Natural killer cell (primary cell): ENCODE data around the gene VGLL4. TPM values are rescaled to one million over a fixed set of nuclear protein-coding genes. Genes with fewer than 3 reads are reported as not detected.

ENCODE experiments used
- ATAC-seq, 3 donors: fragments of 150-1000 bp in 2 of 3; fragments of 200-7000 bp in 1 of 3; cut with Tn5 transposase; 1 replicate in 1 of 3; 2 replicates in 2 of 3; pipeline ENCODE4 v1.10.0; 2021; ENCODE audit warnings: mild to moderate bottlenecking in 2 of 3, moderate library complexity in 2 of 3
- DNase-seq, 2 donors: peaks; one replicate each; pipeline versions ENCODE4 v3.0.0 to v3.0.0-alpha.2; 2013 to 2021; ENCODE audit warnings: mixed read lengths in 1 of 2
- H3K27ac ChIP-seq: one replicate; pipeline ENCODE4 v1.5.1; 2013; ENCODE audit warnings: mild to moderate bottlenecking, low read length
- H3K27me3 ChIP-seq: one replicate; pipeline ENCODE4 v1.6.1; 2013; ENCODE audit warnings: low read length; ENCODE audit not compliant: control insufficient read depth, insufficient read depth
- H3K36me3 ChIP-seq: one replicate; pipeline ENCODE4 v1.6.1; 2013; ENCODE audit warnings: low read length; ENCODE audit not compliant: control insufficient read depth, insufficient read depth
- H3K4me1 ChIP-seq: one replicate; pipeline ENCODE4 v1.6.1; 2013; ENCODE audit warnings: low read length; ENCODE audit not compliant: control insufficient read depth, insufficient read depth
- H3K4me3 ChIP-seq: one replicate; pipeline ENCODE4 v1.5.1; 2013; ENCODE audit warnings: low read length
- H3K9me3 ChIP-seq: one replicate; pipeline ENCODE4 v1.6.1; 2013; ENCODE audit warnings: low read length; ENCODE audit not compliant: control insufficient read depth, insufficient read depth
- H3K27ac Mint-ChIP-seq, 2 donors: one replicate each; pipeline ENCODE4 v1.8.0; 2022; ENCODE audit warnings: mild to moderate bottlenecking in 2 of 2, mixed read lengths in 2 of 2, moderate library complexity in 1 of 2
- H3K27me3 Mint-ChIP-seq, 2 donors: one replicate each; pipeline ENCODE4 v1.8.0; 2022; ENCODE audit warnings: low read depth in 2 of 2, mixed read lengths in 2 of 2
- H3K36me3 Mint-ChIP-seq: one replicate; pipeline ENCODE4 v1.8.0; 2022; ENCODE audit warnings: mixed read lengths
- H3K4me1 Mint-ChIP-seq, 2 donors: one replicate each; pipeline ENCODE4 v1.8.0; 2022; ENCODE audit warnings: mixed read lengths in 2 of 2
- H3K4me3 Mint-ChIP-seq: one replicate; pipeline ENCODE4 v1.8.0; 2022; ENCODE audit warnings: mild to moderate bottlenecking, moderate library complexity, mixed read lengths
- H3K9me3 Mint-ChIP-seq, 2 donors: one replicate each; pipeline ENCODE4 v1.8.0; 2022; ENCODE audit warnings: mixed read lengths in 2 of 2
- CTCF ChIP-seq: fragments of 200-600 bp; IDR thresholded peaks from one replicate; pipeline ENCODE4 v1.8.0; 2022; ENCODE audit warnings: antibody characterized with exemption
- WGBS: methylation state at CpG from one replicate; pipeline ENCODE4 v1.1.7; 2013; ENCODE audit warnings: missing lambda C conversion rate; ENCODE audit not compliant: insufficient coverage; 5-methylcytosine and 5-hydroxymethylcytosine counted together
- intact Hi-C: fragments of 100-400 bp; cut with micrococcal nuclease; formaldehyde crosslinking; loops from one replicate; pipeline ENCODE4 v1.14.2; 2022
- total RNA-seq, 4 donors: library from RNA; stranded (reverse); fragments of 120-200 nt in 1 of 4; gene quantifications; one replicate each; pipeline versions ENCODE4 v1.2.3 to v1.2.4, GENCODE V29; 2013 to 2022

Gene VGLL4
- total RNA-seq, 3 donors from 2014 or later (not counting 1 experiment from before 2014, with no cell fraction given): 29.5 to 42.8 (median 34.6) TPM

GRCh38 chr3:11534011-11534792 lies 109.5 kb downstream of the VGLL4 start:
- Histone ChIP-seq H3K9me3 (no peaks in the 10 kb centered on the region), H3K4me1 (no peaks in the 10 kb centered on the region), H3K27me3 (no peaks in the 10 kb centered on the region), H3K27ac (no peak overlapping the region), H3K36me3 (peaks cover 2% of the 10 kb centered on the region), H3K4me3 (no peak overlapping the region)
- no peak overlapping the region for H3K4me3 Mint-ChIP-seq
- intact Hi-C loops: no loop called here
- 94% methylated on average over 21 of the region's 21 CpGs for WGBS
- TF ChIP-seq CTCF: no peak
- H3K4me1 Mint-ChIP-seq: peaks cover 5 to 14% of the 10 kb centered on the region in 2 donors
- DNase-seq (no peak), ATAC-seq (no peak)
- no peaks in the 10 kb centered on the region for H3K9me3 Mint-ChIP-seq
- no peaks in the 10 kb centered on the region for H3K36me3 Mint-ChIP-seq
- no peak overlapping the region for H3K27ac Mint-ChIP-seq
- no peaks in the 10 kb centered on the region for H3K27me3 Mint-ChIP-seq

GRCh38 chr3:11532931-11533391 lies 110.8 kb downstream of the VGLL4 start:
- H3K27ac Mint-ChIP-seq: no peak overlapping the region
- ATAC-seq: no peak

GRCh38 chr3:11530153-11530721 lies 113.5 kb downstream of the VGLL4 start:
- H3K4me3 Mint-ChIP-seq: no peak overlapping the region
- no peak overlapping the region for H3K4me3 ChIP-seq
- no peak for TF ChIP-seq CTCF
- no peaks in the 10 kb centered on the region for H3K27me3 ChIP-seq
- no peaks in the 10 kb centered on the region for H3K9me3 Mint-ChIP-seq
- ATAC-seq: no peak
- no peaks in the 10 kb centered on the region for H3K27me3 Mint-ChIP-seq
- intact Hi-C loops: no loop called here
- no peaks in the 10 kb centered on the region for H3K9me3 ChIP-seq
- no peak for DNase-seq
- no peaks in the 10 kb centered on the region for H3K36me3 Mint-ChIP-seq
- no peak overlapping the region for H3K27ac ChIP-seq
- peaks cover 5 to 6% of the 10 kb centered on the region in 2 donors for H3K4me1 Mint-ChIP-seq
- H3K36me3 ChIP-seq: peaks cover 2% of the 10 kb centered on the region
- H3K4me1 ChIP-seq: no peaks in the 10 kb centered on the region
- no peak overlapping the region for H3K27ac Mint-ChIP-seq
- 97% methylated on average over 11 of the region's 11 CpGs for WGBS

More at GRCh38 chr3:11532931-11533391, 110.8 kb downstream of the VGLL4 start:
- no peak for TF ChIP-seq CTCF
- intact Hi-C loops: no loop called here
- Histone ChIP-seq H3K36me3 (peaks cover 2% of the 10 kb centered on the region), H3K4me1 (no peaks in the 10 kb centered on the region), H3K9me3 (no peaks in the 10 kb centered on the region), H3K27me3 (no peaks in the 10 kb centered on the region), H3K4me3 (no peak overlapping the region), H3K27ac (no peak overlapping the region)
- H3K4me1 Mint-ChIP-seq: peaks cover 5 to 14% of the 10 kb centered on the region in 2 donors
- H3K27me3 Mint-ChIP-seq: no peaks in the 10 kb centered on the region
- DNase-seq: no peak
- no peaks in the 10 kb centered on the region for H3K36me3 Mint-ChIP-seq
- no peaks in the 10 kb centered on the region for H3K9me3 Mint-ChIP-seq
- H3K4me3 Mint-ChIP-seq: no peak overlapping the region
- 97% methylated on average over 8 of the region's 9 CpGs for WGBS
